DOHH2 (cell line): ENCODE data around the gene AKR1C3.
"Not testable (repeated sequence)": the region's sequence is repeated elsewhere in the genome, so short reads cannot be mapped to it uniquely, and the experiment has no call there.

ENCODE experiments used
- H3F3A ChIP-seq: fragments of 200-600 bp; sonication (generic), shearing (Covaris generic); 2 replicates; pipeline ENCODE4 v1.6.0; 2016; ENCODE audit warnings: antibody characterized with exemption, mild to moderate bottlenecking; ENCODE audit not compliant: control insufficient read depth, insufficient read depth
- H3K27ac ChIP-seq: fragments of 200-600 bp; sonication (generic); 2 replicates; pipeline ENCODE4 v1.5.1; 2014; ENCODE audit warnings: low read depth, mild to moderate bottlenecking, low read length, moderate library complexity
- H3K27me3 ChIP-seq: fragments of 200-600 bp; sonication (generic); 2 replicates; pipeline ENCODE4 v1.6.1; 2014; ENCODE audit warnings: mild to moderate bottlenecking, low read length, mixed read lengths; ENCODE audit not compliant: control insufficient read depth
- H3K36me3 ChIP-seq: fragments of 200-600 bp; sonication (generic); 2 replicates; pipeline ENCODE4 v1.6.1; 2014; ENCODE audit warnings: mild to moderate bottlenecking, low read length, moderate library complexity, mixed read lengths; ENCODE audit not compliant: control insufficient read depth
- H3K4me1 ChIP-seq: fragments of 200-600 bp; sonication (generic); 2 replicates; pipeline ENCODE4 v1.6.1; 2014; ENCODE audit warnings: mild to moderate bottlenecking, low read length, mixed read lengths; ENCODE audit not compliant: control insufficient read depth
- H3K4me2 ChIP-seq: fragments of 200-600 bp; sonication (generic); 2 replicates; pipeline ENCODE4 v1.6.0; 2014; ENCODE audit warnings: mild to moderate bottlenecking, low read length, moderate library complexity
- H3K4me3 ChIP-seq: fragments of 200-600 bp; sonication (generic); 2 replicates; pipeline ENCODE4 v1.5.1; 2014; ENCODE audit warnings: mild to moderate bottlenecking, low read length, mixed read lengths
- H3K79me2 ChIP-seq: fragments of 200-600 bp; sonication (generic); 2 replicates; pipeline ENCODE4 v1.6.1; 2014; ENCODE audit warnings: mild to moderate bottlenecking, low read length, mixed read lengths; ENCODE audit not compliant: control insufficient read depth
- H3K9me2 ChIP-seq: fragments of 200-600 bp; sonication (generic); replicated peaks from 2 replicates; pipeline ENCODE4 v1.6.1; 2014; ENCODE audit warnings: mild to moderate bottlenecking, low read length, mixed read lengths; ENCODE audit not compliant: control insufficient read depth
- H3K9me3 ChIP-seq: fragments of 200-600 bp; sonication (generic); 2 replicates; pipeline ENCODE4 v1.6.1; 2014; ENCODE audit warnings: antibody characterized with exemption, low read length, mixed read lengths; ENCODE audit not compliant: control insufficient read depth, insufficient read depth
- H4K20me1 ChIP-seq: fragments of 200-600 bp; sonication (generic); 2 replicates; pipeline ENCODE4 v1.6.0; 2014; ENCODE audit warnings: low read depth, mild to moderate bottlenecking, antibody characterized with exemption, low read length, moderate library complexity; ENCODE audit not compliant: control insufficient read depth, insufficient read depth
- CTCF ChIP-seq: fragments of 200-600 bp; sonication (generic); IDR thresholded peaks from one replicate; pipeline ENCODE4 v1.5.1; 2014; ENCODE audit warnings: antibody characterized with exemption, mild to moderate bottlenecking, low read depth, low read length; ENCODE audit not compliant: poor library complexity, severe bottlenecking
- EZH2phosphoT487 ChIP-seq: fragments of 200-600 bp; sonication (generic); IDR thresholded peaks from 2 replicates; pipeline ENCODE4 v1.6.1; 2017; ENCODE audit warnings: borderline replicate concordance, mild to moderate bottlenecking, antibody characterized with exemption, low read length, moderate library complexity, mixed read lengths

The AKR1C3 gene

GRCh38 chr10:5107860-5108526 is 13.8 kb downstream of the AKR1C3 start:
- no peaks in the 10 kb centered on the region for H3K4me1 ChIP-seq
- H3K4me2 ChIP-seq: no peak overlapping the region

GRCh38 chr10:5108658-5109416 is 14.6 kb downstream of the AKR1C3 start:
- H3K9me3 ChIP-seq: no peaks in the 10 kb centered on the region
- H3K27me3 ChIP-seq: no peaks in the 10 kb centered on the region
- H3K27ac ChIP-seq: no peak overlapping the region
- H3K36me3 ChIP-seq: no peaks in the 10 kb centered on the region
- H3K4me1 ChIP-seq: no peaks in the 10 kb centered on the region
- no peak overlapping the region for H3K4me3 ChIP-seq
- no peak for TF ChIP-seq CTCF
- TF ChIP-seq EZH2phosphoT487: no peak
- H3K9me2 ChIP-seq: no peaks in the 10 kb centered on the region
- no peaks in the 10 kb centered on the region for H4K20me1 ChIP-seq
- H3F3A ChIP-seq: no peaks in the 10 kb centered on the region
- no peak overlapping the region for H3K4me2 ChIP-seq
- H3K79me2 ChIP-seq: no peaks in the 10 kb centered on the region

More at GRCh38 chr10:5107860-5108526, 13.8 kb downstream of the AKR1C3 start:
- no peak overlapping the region for H3K4me3 ChIP-seq
- no peaks in the 10 kb centered on the region for H3K9me2 ChIP-seq
- no peak overlapping the region for H3K27ac ChIP-seq
- no peaks in the 10 kb centered on the region for H3F3A ChIP-seq
- H3K9me3 ChIP-seq: no peaks in the 10 kb centered on the region
- TF ChIP-seq EZH2phosphoT487: no peak
- no peak for TF ChIP-seq CTCF
- no peaks in the 10 kb centered on the region for H3K36me3 ChIP-seq
- no peaks in the 10 kb centered on the region for H3K27me3 ChIP-seq
- H4K20me1 ChIP-seq: no peaks in the 10 kb centered on the region
- no peaks in the 10 kb centered on the region for H3K79me2 ChIP-seq

GRCh38 chr10:5109861-5110260 is 15.6 kb downstream of the AKR1C3 start:
- not testable (repeated sequence) for H3K4me1 ChIP-seq, H3K9me2 ChIP-seq, H3K36me3 ChIP-seq, H3K4me2 ChIP-seq, H3K27ac ChIP-seq, H3K4me3 ChIP-seq, H3K79me2 ChIP-seq, H3K27me3 ChIP-seq, H4K20me1 ChIP-seq, H3F3A ChIP-seq, H3K9me3 ChIP-seq

GRCh38 chr10:5116621-5117020 is 22.4 kb downstream of the AKR1C3 start:
- TF ChIP-seq CTCF (no peak), EZH2phosphoT487 (no peak)
- Histone ChIP-seq H4K20me1 (no peaks in the 10 kb centered on the region), H3F3A (no peaks in the 10 kb centered on the region), H3K27ac (no peak overlapping the region), H3K9me2 (no peaks in the 10 kb centered on the region), H3K4me1 (no peaks in the 10 kb centered on the region), H3K27me3 (no peaks in the 10 kb centered on the region), H3K9me3 (no peaks in the 10 kb centered on the region), H3K4me2 (no peak overlapping the region), H3K79me2 (no peaks in the 10 kb centered on the region), H3K36me3 (no peaks in the 10 kb centered on the region), H3K4me3 (no peak overlapping the region)
